Stimulated activated naive CD8-positive, alpha-beta T cell treated with anti-CD3 and anti-CD28 coated beads, Interleukin-15, Interleukin-2, amounts not matched to agents 100 ng/mL and 50 ng/mL, for 24 hours (primary cell): ENCODE measurements around the gene CLEC4A.
"Not testable (repeated sequence)": the region's sequence is repeated elsewhere in the genome, so short reads cannot be mapped to it uniquely, and the experiment has no call there.

Experiments
- H3K27ac Mint-ChIP-seq: one replicate; pipeline ENCODE4 v1.8.0; 2021; ENCODE audit warnings: mild to moderate bottlenecking, mixed read lengths
- H3K27me3 Mint-ChIP-seq: one replicate; pipeline ENCODE4 v1.8.0; 2021; ENCODE audit warnings: mixed read lengths
- H3K36me3 Mint-ChIP-seq: one replicate; pipeline ENCODE4 v1.8.0; 2021; ENCODE audit warnings: low read depth, mixed read lengths
- H3K4me1 Mint-ChIP-seq: one replicate; pipeline ENCODE4 v1.8.0; 2021; ENCODE audit warnings: low read depth, mixed read lengths
- H3K4me3 Mint-ChIP-seq: one replicate; pipeline ENCODE4 v1.8.0; 2021; ENCODE audit warnings: mild to moderate bottlenecking, mixed read lengths
- H3K9me3 Mint-ChIP-seq: one replicate; pipeline ENCODE4 v1.8.0; 2021; ENCODE audit warnings: mixed read lengths

The CLEC4A gene

GRCh38 chr12:8123124-8123912 is at the start of gene CLEC4A:
Gene CLEC4A, plus strand, starts transcription at chr12:8123617. Its CDS starts 262 bp downstream, at chr12:8123879.
- Mint-ChIP-seq H3K9me3 (no peaks in the 10 kb centered on the region), H3K4me1 (peaks cover 21% of the 10 kb centered on the region), H3K4me3 (peak within 1 kb of the TSS; percentile 5), H3K27ac (peak within 1 kb of the TSS; percentile 60), H3K27me3 (no peaks in the 10 kb centered on the region), H3K36me3 (peaks cover 6% of the 10 kb centered on the region)

GRCh38 chr12:8075935-8076334 is 47.5 kb upstream of the CLEC4A start:
- Mint-ChIP-seq H3K27ac (no peak overlapping the region), H3K27me3 (no peaks in the 10 kb centered on the region), H3K36me3 (no peaks in the 10 kb centered on the region), H3K9me3 (no peaks in the 10 kb centered on the region), H3K4me3 (no peak overlapping the region), H3K4me1 (peaks cover 38% of the 10 kb centered on the region)

- Mint-ChIP-seq H3K4me1 (peaks cover 43% of the 10 kb centered on the region), H3K27me3 (no peaks in the 10 kb centered on the region), H3K36me3 (no peaks in the 10 kb centered on the region), H3K27ac (no peak overlapping the region), H3K4me3 (no peak overlapping the region), H3K9me3 (no peaks in the 10 kb centered on the region)
Observed at GRCh38 chr12:8076366-8076765, 47.1 kb upstream of the CLEC4A start.

GRCh38 chr12:8077207-8077606 is 46.2 kb upstream of the CLEC4A start:
- no peak overlapping the region for H3K4me3 Mint-ChIP-seq
- no peaks in the 10 kb centered on the region for H3K36me3 Mint-ChIP-seq
- no peaks in the 10 kb centered on the region for H3K9me3 Mint-ChIP-seq
- H3K27me3 Mint-ChIP-seq: no peaks in the 10 kb centered on the region
- H3K27ac Mint-ChIP-seq: no peak overlapping the region
- peaks cover 44% of the 10 kb centered on the region for H3K4me1 Mint-ChIP-seq

GRCh38 chr12:8078398-8078797 is 45.0 kb upstream of the CLEC4A start:
- H3K9me3 Mint-ChIP-seq: no peaks in the 10 kb centered on the region
- peak overlapping the region; percentile 79 for H3K27ac Mint-ChIP-seq
- H3K4me3 Mint-ChIP-seq: no peak overlapping the region
- H3K27me3 Mint-ChIP-seq: no peaks in the 10 kb centered on the region
- peaks cover 49% of the 10 kb centered on the region for H3K4me1 Mint-ChIP-seq
- H3K36me3 Mint-ChIP-seq: peaks cover 9% of the 10 kb centered on the region

GRCh38 chr12:8078916-8079315 is 44.5 kb upstream of the CLEC4A start:
- Mint-ChIP-seq H3K36me3 (peaks cover 11% of the 10 kb centered on the region), H3K27ac (peak overlapping the region; percentile 79), H3K4me1 (peaks cover 54% of the 10 kb centered on the region), H3K9me3 (no peaks in the 10 kb centered on the region), H3K4me3 (no peak overlapping the region), H3K27me3 (no peaks in the 10 kb centered on the region)

GRCh38 chr12:8080120-8080519 is 43.3 kb upstream of the CLEC4A start:
- H3K36me3 Mint-ChIP-seq: peaks cover 20% of the 10 kb centered on the region
- peak overlapping the region; percentile 79 for H3K27ac Mint-ChIP-seq
- H3K27me3 Mint-ChIP-seq: no peaks in the 10 kb centered on the region
- peaks cover 64% of the 10 kb centered on the region for H3K4me1 Mint-ChIP-seq
- H3K9me3 Mint-ChIP-seq: no peaks in the 10 kb centered on the region
- H3K4me3 Mint-ChIP-seq: no peak overlapping the region

- Mint-ChIP-seq H3K9me3 (no peaks in the 10 kb centered on the region), H3K36me3 (peaks cover 24% of the 10 kb centered on the region), H3K4me1 (peaks cover 73% of the 10 kb centered on the region), H3K27ac (peak overlapping the region; percentile 99), H3K27me3 (no peaks in the 10 kb centered on the region), H3K4me3 (peak overlapping the region; percentile 99)
Observed at GRCh38 chr12:8081251-8081920, 42.0 kb upstream of the CLEC4A start.

GRCh38 chr12:8082808-8083100 is 40.7 kb upstream of the CLEC4A start:
- H3K4me1 Mint-ChIP-seq: peaks cover 80% of the 10 kb centered on the region
- H3K4me3 Mint-ChIP-seq: peak overlapping the region; percentile 99
- H3K36me3 Mint-ChIP-seq: peaks cover 29% of the 10 kb centered on the region
- no peaks in the 10 kb centered on the region for H3K27me3 Mint-ChIP-seq
- H3K9me3 Mint-ChIP-seq: no peaks in the 10 kb centered on the region
- peak overlapping the region; percentile 99 for H3K27ac Mint-ChIP-seq

- Mint-ChIP-seq H3K27ac (peak overlapping the region; percentile 99), H3K4me3 (peak overlapping the region; percentile 99), H3K36me3 (peaks cover 42% of the 10 kb centered on the region), H3K4me1 (peaks cover 77% of the 10 kb centered on the region)
- H3K27me3 Mint-ChIP-seq, H3K9me3 Mint-ChIP-seq: not testable (repeated sequence)
Observed at GRCh38 chr12:8084351-8084750, 39.1 kb upstream of the CLEC4A start.

GRCh38 chr12:8087666-8088065 is 35.8 kb upstream of the CLEC4A start:
- Mint-ChIP-seq H3K4me1 (peaks cover 56% of the 10 kb centered on the region), H3K9me3 (no peaks in the 10 kb centered on the region), H3K27me3 (no peaks in the 10 kb centered on the region), H3K27ac (peak overlapping the region; percentile 91), H3K4me3 (peak overlapping the region; percentile 73), H3K36me3 (peaks cover 69% of the 10 kb centered on the region)

- H3K36me3 Mint-ChIP-seq: peaks cover 70% of the 10 kb centered on the region
- peak overlapping the region; percentile 91 for H3K27ac Mint-ChIP-seq
- peak overlapping the region; percentile 73 for H3K4me3 Mint-ChIP-seq
- no peaks in the 10 kb centered on the region for H3K9me3 Mint-ChIP-seq
- peaks cover 49% of the 10 kb centered on the region for H3K4me1 Mint-ChIP-seq
- no peaks in the 10 kb centered on the region for H3K27me3 Mint-ChIP-seq
Observed at GRCh38 chr12:8088574-8088973, 34.8 kb upstream of the CLEC4A start.

- H3K4me3 Mint-ChIP-seq, H3K27me3 Mint-ChIP-seq, H3K9me3 Mint-ChIP-seq, H3K27ac Mint-ChIP-seq: not testable (repeated sequence)
- H3K4me1 Mint-ChIP-seq: peaks cover 42% of the 10 kb centered on the region
- peaks cover 71% of the 10 kb centered on the region for H3K36me3 Mint-ChIP-seq
Observed at GRCh38 chr12:8089277-8089676, 34.1 kb upstream of the CLEC4A start.

GRCh38 chr12:8089716-8090115 is 33.7 kb upstream of the CLEC4A start:
- H3K4me3 Mint-ChIP-seq: no peak overlapping the region
- no peak overlapping the region for H3K27ac Mint-ChIP-seq
- no peaks in the 10 kb centered on the region for H3K9me3 Mint-ChIP-seq
- peaks cover 37% of the 10 kb centered on the region for H3K4me1 Mint-ChIP-seq
- H3K27me3 Mint-ChIP-seq: no peaks in the 10 kb centered on the region
- H3K36me3 Mint-ChIP-seq: peaks cover 71% of the 10 kb centered on the region

GRCh38 chr12:8093291-8093690 is 30.1 kb upstream of the CLEC4A start:
- Mint-ChIP-seq H3K9me3 (no peaks in the 10 kb centered on the region), H3K4me1 (peaks cover 8% of the 10 kb centered on the region), H3K27ac (no peak overlapping the region), H3K27me3 (no peaks in the 10 kb centered on the region), H3K36me3 (peaks cover 86% of the 10 kb centered on the region), H3K4me3 (no peak overlapping the region)
